Prostate gland (tissue), 2 donors: ENCODE results near the gene PTPRG. TPM values are rescaled to one million over a fixed set of nuclear protein-coding genes. Genes with fewer than 3 reads are reported as not detected.

ENCODE experiments used
- DNase-seq: peaks from one replicate; pipeline ENCODE4 v3.0.0-alpha.2; 2019; ENCODE audit warnings: low spot score
- H3K27ac ChIP-seq, 2 donors: fragments of 200-600 bp; sonication (generic); 2 replicates each; pipeline ENCODE4 v1.5.1; 2017 to 2019
- H3K27me3 ChIP-seq: fragments of 200-600 bp; sonication (generic); replicated peaks from 2 replicates; pipeline ENCODE4 v1.5.1; 2019; ENCODE audit not compliant: insufficient read depth
- H3K36me3 ChIP-seq, 2 donors: fragments of 200-600 bp; sonication (generic); 1 replicate in 1 of 2; 2 replicates in 1 of 2; pipeline versions ENCODE4 v1.5.1 to v1.8.1; 2017 to 2019
- H3K4me1 ChIP-seq: fragments of 200-600 bp; sonication (generic); replicated peaks from 2 replicates; pipeline ENCODE4 v1.5.1; 2019
- H3K4me3 ChIP-seq, 2 donors: fragments of 200-600 bp; sonication (generic); 2 replicates each; pipeline ENCODE4 v1.5.1; 2017 to 2019
- H3K9me3 ChIP-seq: fragments of 200-600 bp; sonication (generic); 2 replicates; pipeline ENCODE4 v1.5.1; 2017
- POLR2A ChIP-seq: fragments of 450-650 bp; IDR thresholded peaks from one replicate; pipeline ENCODE4 v1.6.1; 2016; ENCODE audit warnings: antibody characterized with exemption, mild to moderate bottlenecking
- POLR2AphosphoS5 ChIP-seq: sonication (generic); formaldehyde crosslinking; IDR thresholded peaks from one replicate; pipeline ENCODE4 v1.6.1; 2017; ENCODE audit warnings: antibody characterized with exemption
- WGBS: methylation state at CpG from one replicate; pipeline ENCODE4 v1.1.5; 2018; 5-methylcytosine and 5-hydroxymethylcytosine counted together
- intact Hi-C: fragments of 100-400 bp; cut with DNase I; formaldehyde crosslinking; loops from one replicate; pipeline ENCODE4 v1.14.2; 2022
- total RNA-seq, 2 donors: library from RNA; depleted of rRNA; stranded (reverse); fragments of >200 nt; gene quantifications; one replicate each; pipeline ENCODE4 v1.1.0, GENCODE V29; 2016
- TF ChIP-seq, protein P1 (sequence below), 4 experiments: fragments of 200-600 bp in 2 of 4; fragments of 450-650 bp in 2 of 4; sonication (generic) in 2 of 4; IDR thresholded peaks; 1 replicate in 3 of 4; 2 replicates in 1 of 4; pipeline ENCODE4 v1.5.1; 2016 to 2019; ENCODE audit warnings: antibody characterized with exemption in 4 of 4, mild to moderate bottlenecking in 2 of 4, moderate library complexity in 2 of 4

PTPRG gene
- total RNA-seq, 2 donors from 2014 or later = 22.0 to 78.6 TPM

- WGBS = 88% methylated on average over 5 of the region's 5 CpGs
- no peak overlapping the region for H3K4me3 ChIP-seq
- no peaks in the 10 kb centered on the region for H3K9me3 ChIP-seq
- H3K4me1 ChIP-seq = no peaks in the 10 kb centered on the region
- no peaks in the 10 kb centered on the region for H3K36me3 ChIP-seq
- TF ChIP-seq POLR2AphosphoS5 = no peak
- TF ChIP-seq POLR2A = no peak
- TF ChIP-seq, protein P1, sequence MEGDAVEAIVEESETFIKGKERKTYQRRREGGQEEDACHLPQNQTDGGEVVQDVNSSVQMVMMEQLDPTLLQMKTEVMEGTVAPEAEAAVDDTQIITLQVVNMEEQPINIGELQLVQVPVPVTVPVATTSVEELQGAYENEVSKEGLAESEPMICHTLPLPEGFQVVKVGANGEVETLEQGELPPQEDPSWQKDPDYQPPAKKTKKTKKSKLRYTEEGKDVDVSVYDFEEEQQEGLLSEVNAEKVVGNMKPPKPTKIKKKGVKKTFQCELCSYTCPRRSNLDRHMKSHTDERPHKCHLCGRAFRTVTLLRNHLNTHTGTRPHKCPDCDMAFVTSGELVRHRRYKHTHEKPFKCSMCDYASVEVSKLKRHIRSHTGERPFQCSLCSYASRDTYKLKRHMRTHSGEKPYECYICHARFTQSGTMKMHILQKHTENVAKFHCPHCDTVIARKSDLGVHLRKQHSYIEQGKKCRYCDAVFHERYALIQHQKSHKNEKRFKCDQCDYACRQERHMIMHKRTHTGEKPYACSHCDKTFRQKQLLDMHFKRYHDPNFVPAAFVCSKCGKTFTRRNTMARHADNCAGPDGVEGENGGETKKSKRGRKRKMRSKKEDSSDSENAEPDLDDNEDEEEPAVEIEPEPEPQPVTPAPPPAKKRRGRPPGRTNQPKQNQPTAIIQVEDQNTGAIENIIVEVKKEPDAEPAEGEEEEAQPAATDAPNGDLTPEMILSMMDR (IDR thresholded peaks at IDR 0.05) = no peak
- DNase-seq = no peak
- H3K27ac ChIP-seq = no peak overlapping the region
- intact Hi-C loops = no loop called here
- no peaks in the 10 kb centered on the region for H3K27me3 ChIP-seq
Observed at GRCh38 chr3:62065985-62066693, 504.8 kb downstream of the PTPRG start.

GRCh38 chr3:62068337-62068736, 507.0 kb downstream of the PTPRG start:
- intact Hi-C loops = no loop called here
- 67% methylated on average over 2 of the region's 2 CpGs for WGBS
- no peaks in the 10 kb centered on the region for H3K4me1 ChIP-seq
- TF ChIP-seq POLR2AphosphoS5 (no peak), POLR2A (no peak)
- TF ChIP-seq, protein P1 (IDR thresholded peaks at IDR 0.05) = no peak
- no peak overlapping the region for H3K27ac ChIP-seq
- H3K4me3 ChIP-seq = no peak overlapping the region
- no peaks in the 10 kb centered on the region for H3K27me3 ChIP-seq
- H3K9me3 ChIP-seq = no peaks in the 10 kb centered on the region
- H3K36me3 ChIP-seq = no peaks in the 10 kb centered on the region
- DNase-seq = no peak

DNA sequence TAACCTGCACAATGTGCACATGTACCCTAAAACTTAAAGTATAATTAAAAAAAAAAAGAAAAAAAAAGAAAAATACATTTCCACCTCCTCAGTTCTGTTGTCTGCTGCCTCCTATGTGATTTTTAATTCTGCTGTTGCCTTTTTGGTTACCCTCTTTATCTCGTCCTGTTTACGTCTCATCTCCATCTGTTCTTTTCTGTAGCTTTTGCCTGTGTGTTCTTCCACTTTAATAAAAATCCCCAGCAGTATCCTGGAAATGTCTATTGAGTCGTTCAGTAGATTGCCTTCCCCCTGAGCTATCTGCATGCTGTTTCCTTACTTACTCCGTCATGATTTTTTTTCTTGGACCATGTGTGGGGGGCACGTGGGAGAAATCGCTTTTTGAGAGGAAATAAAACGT, 509.5 kb downstream of the PTPRG start:
- no peaks in the 10 kb centered on the region for H3K9me3 ChIP-seq
- no peak overlapping the region for H3K4me3 ChIP-seq
- H3K36me3 ChIP-seq = no peaks in the 10 kb centered on the region
- no peak overlapping the region for H3K27ac ChIP-seq
- 55% methylated on average over 7 of the region's 7 CpGs for WGBS
- intact Hi-C loops = no loop called here
- no peaks in the 10 kb centered on the region for H3K27me3 ChIP-seq
- H3K4me1 ChIP-seq = no peaks in the 10 kb centered on the region
- DNase-seq = no peak
- TF ChIP-seq, protein P1 (IDR thresholded peaks at IDR 0.05) = no peak
- no peak for TF ChIP-seq POLR2AphosphoS5
- no peak for TF ChIP-seq POLR2A

- no peak for DNase-seq
- intact Hi-C loops = no loop called here
- Histone ChIP-seq H3K9me3 (no peaks in the 10 kb centered on the region), H3K4me3 (no peak overlapping the region), H3K27ac (no peak overlapping the region), H3K4me1 (no peaks in the 10 kb centered on the region), H3K27me3 (no peaks in the 10 kb centered on the region), H3K36me3 (no peaks in the 10 kb centered on the region)
- 96% methylated on average over 1 of the region's 1 CpG for WGBS
- TF ChIP-seq POLR2AphosphoS5 (no peak), POLR2A (no peak)
- TF ChIP-seq, protein P1 (IDR thresholded peaks at IDR 0.05) = no peak
Observed at GRCh38 chr3:62073038-62073437, 511.7 kb downstream of the PTPRG start.

DNA sequence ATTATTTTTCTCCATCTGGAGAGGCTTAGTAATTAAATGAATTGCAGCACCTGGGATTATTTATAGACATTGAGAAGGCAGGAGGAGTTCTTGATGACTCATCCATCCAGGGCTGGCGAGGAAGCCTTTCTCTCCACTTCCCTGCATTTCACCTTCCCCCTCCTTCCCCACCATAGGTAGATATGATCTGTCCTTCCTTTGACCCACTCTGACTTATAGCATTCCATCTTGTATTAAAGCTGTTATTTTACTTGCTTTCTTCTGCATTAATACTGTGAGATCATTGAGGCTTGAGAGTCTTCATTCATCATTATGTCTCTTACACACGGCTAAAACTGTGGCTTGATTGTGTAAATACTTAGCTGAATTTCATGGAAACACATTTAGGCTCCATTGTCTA, 523.2 kb downstream of the PTPRG start:
- TF ChIP-seq, protein P1 (IDR thresholded peaks at IDR 0.05) = no peak
- no peak for TF ChIP-seq POLR2AphosphoS5
- TF ChIP-seq POLR2A = no peak
- Histone ChIP-seq H3K27ac (no peak overlapping the region), H3K9me3 (no peaks in the 10 kb centered on the region), H3K36me3 (no peaks in the 10 kb centered on the region), H3K4me1 (peaks cover 4% of the 10 kb centered on the region), H3K4me3 (no peak overlapping the region), H3K27me3 (no peaks in the 10 kb centered on the region)
- 61% methylated on average over 2 of the region's 2 CpGs for WGBS
- intact Hi-C loops = no loop called here
- no peak for DNase-seq
